C4-2B (cell line): ENCODE results near the gene HS6ST3.

ENCODE experiments used
- ZFX ChIP-seq: fragments of 450-650 bp; IDR thresholded peaks from 2 replicates; pipeline ENCODE4 v1.6.1; 2017
- TF ChIP-seq, protein P1 (sequence below): fragments of 450-650 bp; conservative IDR thresholded peaks from 2 replicates; pipeline ENCODE4 v1.5.1; 2017; ENCODE audit warnings: mild to moderate bottlenecking

DNA sequence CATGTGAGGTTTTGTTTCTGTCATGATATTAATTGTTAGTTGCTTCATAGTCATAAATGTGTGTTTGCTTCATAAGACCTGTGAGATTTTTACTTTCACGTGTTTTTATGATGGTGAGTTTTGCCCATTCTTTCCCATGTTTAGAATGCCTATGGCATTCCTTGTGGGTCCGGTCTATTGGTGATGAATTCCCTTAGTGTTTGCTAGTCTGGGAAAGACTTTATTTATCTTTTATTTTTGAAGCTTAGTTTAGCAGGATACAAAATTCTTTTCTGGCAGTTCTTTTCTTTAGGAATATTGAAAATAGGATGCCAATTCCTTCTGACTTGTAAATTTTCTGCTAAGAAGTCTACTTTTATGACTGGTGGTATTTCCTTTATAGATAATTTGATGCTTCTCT, 571.7 kb downstream of the HS6ST3 start:
- TF ChIP-seq, protein P1, sequence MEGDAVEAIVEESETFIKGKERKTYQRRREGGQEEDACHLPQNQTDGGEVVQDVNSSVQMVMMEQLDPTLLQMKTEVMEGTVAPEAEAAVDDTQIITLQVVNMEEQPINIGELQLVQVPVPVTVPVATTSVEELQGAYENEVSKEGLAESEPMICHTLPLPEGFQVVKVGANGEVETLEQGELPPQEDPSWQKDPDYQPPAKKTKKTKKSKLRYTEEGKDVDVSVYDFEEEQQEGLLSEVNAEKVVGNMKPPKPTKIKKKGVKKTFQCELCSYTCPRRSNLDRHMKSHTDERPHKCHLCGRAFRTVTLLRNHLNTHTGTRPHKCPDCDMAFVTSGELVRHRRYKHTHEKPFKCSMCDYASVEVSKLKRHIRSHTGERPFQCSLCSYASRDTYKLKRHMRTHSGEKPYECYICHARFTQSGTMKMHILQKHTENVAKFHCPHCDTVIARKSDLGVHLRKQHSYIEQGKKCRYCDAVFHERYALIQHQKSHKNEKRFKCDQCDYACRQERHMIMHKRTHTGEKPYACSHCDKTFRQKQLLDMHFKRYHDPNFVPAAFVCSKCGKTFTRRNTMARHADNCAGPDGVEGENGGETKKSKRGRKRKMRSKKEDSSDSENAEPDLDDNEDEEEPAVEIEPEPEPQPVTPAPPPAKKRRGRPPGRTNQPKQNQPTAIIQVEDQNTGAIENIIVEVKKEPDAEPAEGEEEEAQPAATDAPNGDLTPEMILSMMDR: no peak
- no peak for TF ChIP-seq ZFX
